MM.1S (cell line): ENCODE data around the gene MRPS10.
"Not testable (repeated sequence)": the region's sequence is repeated elsewhere in the genome, so short reads cannot be mapped to it uniquely, and the experiment has no call there.

ENCODE experiments used
- DNase-seq: peaks from one replicate; pipeline ENCODE4 v3.0.0-alpha.2; 2015
- H2AFZ ChIP-seq: fragments of 300-600 bp; sonication (generic); 2 replicates; pipeline ENCODE4 v1.6.0; 2016; ENCODE audit warnings: antibody characterized with exemption, low read length
- H3F3A ChIP-seq: fragments of 300-600 bp; sonication (generic); 2 replicates; pipeline ENCODE4 v1.6.1; 2016; ENCODE audit warnings: mild to moderate bottlenecking, antibody characterized with exemption, low read length, moderate library complexity, mixed read lengths; ENCODE audit not compliant: insufficient read depth
- H3K27ac ChIP-seq: fragments of 300-600 bp; sonication (generic); 2 replicates; pipeline ENCODE4 v1.5.1; 2016; ENCODE audit warnings: mild to moderate bottlenecking, low read length
- H3K27me3 ChIP-seq: fragments of 300-600 bp; sonication (generic); replicated peaks from 2 replicates; pipeline ENCODE4 v1.6.0; 2016; ENCODE audit warnings: low read length; ENCODE audit not compliant: insufficient read depth
- H3K36me3 ChIP-seq: fragments of 300-600 bp; sonication (generic); replicated peaks from 2 replicates; pipeline ENCODE4 v1.6.1; 2016; ENCODE audit warnings: mild to moderate bottlenecking, low read length, mixed read lengths; ENCODE audit not compliant: insufficient read depth
- H3K4me1 ChIP-seq: fragments of 300-600 bp; sonication (generic); 2 replicates; pipeline ENCODE4 v1.6.1; 2016; ENCODE audit warnings: low read length, mixed read lengths
- H3K4me2 ChIP-seq: fragments of 300-600 bp; sonication (generic); 2 replicates; pipeline ENCODE4 v1.6.0; 2016; ENCODE audit warnings: low read depth, low read length
- H3K4me3 ChIP-seq: fragments of 300-600 bp; sonication (generic); 2 replicates; pipeline ENCODE4 v1.5.1; 2016; ENCODE audit warnings: low read length, mixed read lengths
- H3K79me2 ChIP-seq: fragments of 300-600 bp; sonication (generic); 2 replicates; pipeline ENCODE4 v1.6.1; 2016; ENCODE audit warnings: mixed run types, low read length, mixed read lengths
- H3K9ac ChIP-seq: fragments of 300-600 bp; sonication (generic); 2 replicates; pipeline ENCODE4 v1.6.1; 2016; ENCODE audit warnings: low read length, mixed read lengths
- H3K9me2 ChIP-seq: fragments of 300-600 bp; sonication (generic); replicated peaks from 2 replicates; pipeline ENCODE4 v1.6.1; 2016; ENCODE audit warnings: mild to moderate bottlenecking, low read length, mixed read lengths; ENCODE audit not compliant: insufficient read depth
- H3K9me3 ChIP-seq: fragments of 300-600 bp; sonication (generic); replicated peaks from 2 replicates; pipeline ENCODE4 v1.6.1; 2016; ENCODE audit warnings: mild to moderate bottlenecking, low read length, mixed read lengths; ENCODE audit not compliant: insufficient read depth
- H4K20me1 ChIP-seq: fragments of 300-600 bp; sonication (generic); 2 replicates; pipeline ENCODE4 v1.6.1; 2016; ENCODE audit warnings: mild to moderate bottlenecking, low read length, moderate library complexity, mixed read lengths; ENCODE audit not compliant: insufficient read depth
- EZH2 ChIP-seq: fragments of 300-600 bp; sonication (generic); optimal IDR thresholded peaks from 2 replicates; pipeline ENCODE3; 2017; ENCODE audit warnings: low read depth, mild to moderate bottlenecking, antibody characterized with exemption, low read length, mixed read lengths
- EZH2phosphoT487 ChIP-seq: fragments of 300-600 bp; sonication (generic); IDR thresholded peaks from 2 replicates; pipeline ENCODE4 v1.6.1; 2018; ENCODE audit warnings: antibody characterized with exemption, low read length
- TF ChIP-seq, protein P1 (sequence below): fragments of 300-600 bp; sonication (generic); IDR thresholded peaks from 2 replicates; pipeline ENCODE4 v1.5.1; 2016; ENCODE audit warnings: antibody characterized with exemption, low read length, mixed read lengths

MRPS10 gene

GRCh38 chr6:42171813-42172581, 45.7 kb downstream of the MRPS10 start:
- no peaks in the 10 kb centered on the region for H3F3A ChIP-seq
- DNase-seq, result no peak
- H3K4me3 ChIP-seq, result no peak overlapping the region
- H3K27ac ChIP-seq, result no peak overlapping the region
- no peaks in the 10 kb centered on the region for H3K4me1 ChIP-seq
- no peaks in the 10 kb centered on the region for H3K9me2 ChIP-seq
- no peaks in the 10 kb centered on the region for H4K20me1 ChIP-seq
- no peaks in the 10 kb centered on the region for H3K9me3 ChIP-seq
- TF ChIP-seq, protein P1, sequence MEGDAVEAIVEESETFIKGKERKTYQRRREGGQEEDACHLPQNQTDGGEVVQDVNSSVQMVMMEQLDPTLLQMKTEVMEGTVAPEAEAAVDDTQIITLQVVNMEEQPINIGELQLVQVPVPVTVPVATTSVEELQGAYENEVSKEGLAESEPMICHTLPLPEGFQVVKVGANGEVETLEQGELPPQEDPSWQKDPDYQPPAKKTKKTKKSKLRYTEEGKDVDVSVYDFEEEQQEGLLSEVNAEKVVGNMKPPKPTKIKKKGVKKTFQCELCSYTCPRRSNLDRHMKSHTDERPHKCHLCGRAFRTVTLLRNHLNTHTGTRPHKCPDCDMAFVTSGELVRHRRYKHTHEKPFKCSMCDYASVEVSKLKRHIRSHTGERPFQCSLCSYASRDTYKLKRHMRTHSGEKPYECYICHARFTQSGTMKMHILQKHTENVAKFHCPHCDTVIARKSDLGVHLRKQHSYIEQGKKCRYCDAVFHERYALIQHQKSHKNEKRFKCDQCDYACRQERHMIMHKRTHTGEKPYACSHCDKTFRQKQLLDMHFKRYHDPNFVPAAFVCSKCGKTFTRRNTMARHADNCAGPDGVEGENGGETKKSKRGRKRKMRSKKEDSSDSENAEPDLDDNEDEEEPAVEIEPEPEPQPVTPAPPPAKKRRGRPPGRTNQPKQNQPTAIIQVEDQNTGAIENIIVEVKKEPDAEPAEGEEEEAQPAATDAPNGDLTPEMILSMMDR, result no peak
- TF ChIP-seq EZH2, result no peak
- no peak for TF ChIP-seq EZH2phosphoT487
- no peaks in the 10 kb centered on the region for H3K36me3 ChIP-seq
- no peak overlapping the region for H3K9ac ChIP-seq
- no peaks in the 10 kb centered on the region for H3K79me2 ChIP-seq
- H3K4me2 ChIP-seq, result no peak overlapping the region
- H2AFZ ChIP-seq, result no peak overlapping the region
- H3K27me3 ChIP-seq, result no peaks in the 10 kb centered on the region

DNA sequence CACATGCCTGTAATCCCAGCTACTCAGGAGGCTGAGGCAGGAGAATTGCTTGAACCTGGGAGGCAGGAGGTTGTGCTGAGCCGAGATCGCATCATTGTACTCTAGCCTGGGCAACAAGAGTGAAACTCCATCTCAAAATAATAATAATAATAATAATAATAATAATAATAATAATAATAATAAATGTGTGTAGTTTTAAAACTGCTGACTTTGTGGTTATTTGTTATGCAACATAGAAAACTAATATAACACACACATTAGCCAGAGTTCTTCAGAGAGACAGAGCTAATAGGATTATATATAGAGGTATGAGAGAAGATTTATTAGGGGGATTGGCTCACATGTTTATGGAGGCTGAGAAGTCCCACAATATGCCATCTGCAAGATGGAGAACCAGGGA, 47.9 kb downstream of the MRPS10 start:
- H3F3A ChIP-seq, H3K27me3 ChIP-seq, H3K4me2 ChIP-seq, H3K9me3 ChIP-seq, H3K9ac ChIP-seq, H3K4me1 ChIP-seq, H3K79me2 ChIP-seq, DNase-seq, H2AFZ ChIP-seq, H3K4me3 ChIP-seq, H3K27ac ChIP-seq, H4K20me1 ChIP-seq, H3K9me2 ChIP-seq, H3K36me3 ChIP-seq: not testable (repeated sequence)

- Histone ChIP-seq H3K27me3 (peaks cover 8% of the 10 kb centered on the region), H3K4me1 (no peaks in the 10 kb centered on the region), H3K4me3 (no peak overlapping the region), H3K27ac (no peak overlapping the region), H3K9me2 (no peaks in the 10 kb centered on the region), H3K36me3 (no peaks in the 10 kb centered on the region), H3F3A (no peaks in the 10 kb centered on the region), H3K9me3 (no peaks in the 10 kb centered on the region), H3K9ac (no peak overlapping the region), H3K4me2 (no peak overlapping the region), H3K79me2 (no peaks in the 10 kb centered on the region), H4K20me1 (no peaks in the 10 kb centered on the region), H2AFZ (no peak overlapping the region)
- no peak for TF ChIP-seq EZH2phosphoT487
- TF ChIP-seq, protein P1, result no peak
- TF ChIP-seq EZH2, result no peak
- DNase-seq, result no peak
Measured at GRCh38 chr6:42168650-42169049, 49.0 kb downstream of the MRPS10 start.

DNA sequence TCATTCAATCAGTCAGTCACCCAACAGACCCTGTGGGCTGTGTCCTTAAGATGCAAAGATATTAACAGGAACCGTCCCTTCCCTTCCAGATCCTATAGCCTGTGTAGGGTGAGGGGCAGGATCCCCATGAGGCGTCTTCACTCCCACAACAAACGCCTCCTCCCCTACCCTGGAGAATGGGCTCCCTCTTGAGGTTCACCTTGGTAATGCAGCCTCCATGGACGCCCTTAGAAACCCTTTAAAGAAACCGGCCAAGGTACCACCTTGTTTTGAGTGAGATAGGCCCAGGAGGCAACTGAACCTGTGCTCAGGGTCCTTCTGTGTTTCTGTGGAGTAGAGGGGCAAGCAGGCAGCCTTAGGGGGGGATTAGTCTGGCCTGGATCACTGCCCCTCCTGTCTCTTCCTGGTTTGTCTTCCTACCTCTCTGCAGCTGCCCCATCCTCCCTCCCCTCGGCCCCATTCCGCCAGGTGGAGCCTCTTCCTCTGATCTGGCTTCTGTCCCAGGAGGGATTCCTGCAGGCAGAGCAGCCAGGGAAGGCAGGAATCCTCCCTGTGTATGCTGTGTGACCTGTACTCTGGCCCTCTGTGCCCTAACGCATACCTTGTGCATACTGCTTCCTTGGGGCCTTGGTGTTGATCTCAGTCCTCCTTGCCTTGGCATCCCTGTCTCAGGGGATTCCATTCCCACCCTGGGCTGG, 51.1 kb downstream of the MRPS10 start:
- Histone ChIP-seq H4K20me1 (no peaks in the 10 kb centered on the region), H3K36me3 (no peaks in the 10 kb centered on the region), H3F3A (no peaks in the 10 kb centered on the region), H3K4me1 (no peaks in the 10 kb centered on the region), H3K27ac (no peak overlapping the region), H3K9me2 (no peaks in the 10 kb centered on the region), H3K9me3 (no peaks in the 10 kb centered on the region), H2AFZ (peak overlapping the region; percentile 62), H3K27me3 (peaks cover 16% of the 10 kb centered on the region), H3K4me2 (peak overlapping the region; percentile 9; the same call in 1 of the 2 replicates), H3K79me2 (no peaks in the 10 kb centered on the region), H3K9ac (no peak overlapping the region), H3K4me3 (no peak overlapping the region)
- peak; percentile 59 for DNase-seq
- TF ChIP-seq, protein P1, result peak; percentile 89
- TF ChIP-seq EZH2, result no peak
